HepG2 (cell line): ENCODE measurements around the gene TNP2. TPM values are rescaled to one million over a fixed set of nuclear protein-coding genes. Genes with fewer than 3 reads are reported as not detected.

Experiments used
- DZIP1 ChIP-seq: sonication (generic); formaldehyde crosslinking; IDR thresholded peaks from 2 replicates; pipeline ENCODE4 v1.5.0; 2020; ENCODE audit warnings: mild to moderate bottlenecking, missing genetic modification reagents
- FOXP4 ChIP-seq: sonication (generic); formaldehyde crosslinking; IDR thresholded peaks from 2 replicates; pipeline ENCODE4 v1.4.0; 2020; ENCODE audit warnings: missing genetic modification reagents
- JARID2 ChIP-seq: sonication (generic); formaldehyde crosslinking; IDR thresholded peaks from 2 replicates; pipeline ENCODE4 v1.8.1; 2023; ENCODE audit warnings: missing genetic modification reagents, inconsistent platforms; ENCODE audit not compliant: insufficient replicate concordance
- JDP2 ChIP-seq: sonication (generic); formaldehyde crosslinking; IDR thresholded peaks from 2 replicates; pipeline ENCODE4 v1.8.1; 2022; ENCODE audit warnings: missing genetic modification reagents, borderline replicate concordance
- MBNL3 ChIP-seq: fragments of 250-450 bp; sonication (Bioruptor Pico); conservative IDR thresholded peaks from 2 replicates; pipeline ENCODE4 v1.8.0; 2022; ENCODE audit warnings: mild to moderate bottlenecking, inconsistent platforms
- MIER2 ChIP-seq: IDR thresholded peaks from 2 replicates; pipeline ENCODE4 v1.6.1; 2016; ENCODE audit warnings: missing biosample characterization, missing genetic modification reagents
- PATZ1 ChIP-seq: sonication (generic); formaldehyde crosslinking; IDR thresholded peaks from 2 replicates; pipeline ENCODE4 v1.4.0; 2020; ENCODE audit warnings: missing genetic modification reagents
- RARA ChIP-seq: IDR thresholded peaks from 2 replicates; pipeline ENCODE4 v1.6.1; 2016; ENCODE audit warnings: missing genetic modification reagents, missing compliant biosample characterization
- SIN3B ChIP-seq: fragments of 150-350 bp; IDR thresholded peaks from 2 replicates; pipeline ENCODE4 v1.6.1; 2014; ENCODE audit warnings: low read length
- ZBTB7A ChIP-seq: sonication (generic); formaldehyde crosslinking; IDR thresholded peaks from 2 replicates; pipeline ENCODE4 v1.8.0; 2022; ENCODE audit warnings: mild to moderate bottlenecking, missing genetic modification reagents
- ZBTB7B ChIP-seq: sonication (generic); formaldehyde crosslinking; IDR thresholded peaks from 2 replicates; pipeline ENCODE4 v1.4.0; 2020; ENCODE audit warnings: missing genetic modification reagents
- ZFP36L1 ChIP-seq: sonication (generic); formaldehyde crosslinking; IDR thresholded peaks from 2 replicates; pipeline ENCODE4 v1.8.0; 2022; ENCODE audit warnings: mild to moderate bottlenecking, missing genetic modification reagents, moderate library complexity
- ZNF878 ChIP-seq: sonication (generic); formaldehyde crosslinking; IDR thresholded peaks from 2 replicates; pipeline ENCODE4 v1.8.1; 2023; ENCODE audit warnings: mild to moderate bottlenecking, missing genetic modification reagents, moderate library complexity
- polyA plus RNA-seq, 8 experiments: library from polyadenylated mRNA; depleted of rRNA in 3 of 8; stranded (reverse) in 7 of 8; unstranded in 1 of 8; fragments of >200 nt; fragmentation: Illumina TruSeq in 4 of 8; extraction: Trizol in 4 of 8; gene quantifications; 2 replicates each; pipeline versions ENCODE4 v1.2.1 to v1.2.3, GENCODE V29; 2011 to 2016; ENCODE audit warnings: low read depth in 4 of 8, missing spikeins in 1 of 8, mixed read lengths in 1 of 8; ENCODE audit not compliant: insufficient read depth in 1 of 8
- total RNA-seq, 5 experiments: library from RNA; depleted of rRNA; stranded (reverse); fragments of >200 nt; fragmentation: Illumina TruSeq; extraction: Trizol; gene quantifications; 2 replicates each; pipeline ENCODE4 v1.2.3, GENCODE V29; 2016; ENCODE audit warnings: low read depth in 1 of 5
- TF ChIP-seq, protein P1 (sequence below): sonication (generic); formaldehyde crosslinking; IDR thresholded peaks from 2 replicates; pipeline ENCODE4 v1.5.1; 2020; ENCODE audit warnings: mild to moderate bottlenecking, missing genetic modification reagents, borderline replicate concordance
- TF ChIP-seq, protein P2 (sequence below): sonication (generic); formaldehyde crosslinking; IDR thresholded peaks from 2 replicates; pipeline ENCODE4 v1.5.1; 2020; ENCODE audit warnings: mild to moderate bottlenecking, missing genetic modification reagents, moderate library complexity

The TNP2 gene
- total and polyA plus RNA-seq, 2 of the 13 experiments (the other 11 are each of a cell fraction or from before 2014, with no cell fraction given) = not detected

DNA sequence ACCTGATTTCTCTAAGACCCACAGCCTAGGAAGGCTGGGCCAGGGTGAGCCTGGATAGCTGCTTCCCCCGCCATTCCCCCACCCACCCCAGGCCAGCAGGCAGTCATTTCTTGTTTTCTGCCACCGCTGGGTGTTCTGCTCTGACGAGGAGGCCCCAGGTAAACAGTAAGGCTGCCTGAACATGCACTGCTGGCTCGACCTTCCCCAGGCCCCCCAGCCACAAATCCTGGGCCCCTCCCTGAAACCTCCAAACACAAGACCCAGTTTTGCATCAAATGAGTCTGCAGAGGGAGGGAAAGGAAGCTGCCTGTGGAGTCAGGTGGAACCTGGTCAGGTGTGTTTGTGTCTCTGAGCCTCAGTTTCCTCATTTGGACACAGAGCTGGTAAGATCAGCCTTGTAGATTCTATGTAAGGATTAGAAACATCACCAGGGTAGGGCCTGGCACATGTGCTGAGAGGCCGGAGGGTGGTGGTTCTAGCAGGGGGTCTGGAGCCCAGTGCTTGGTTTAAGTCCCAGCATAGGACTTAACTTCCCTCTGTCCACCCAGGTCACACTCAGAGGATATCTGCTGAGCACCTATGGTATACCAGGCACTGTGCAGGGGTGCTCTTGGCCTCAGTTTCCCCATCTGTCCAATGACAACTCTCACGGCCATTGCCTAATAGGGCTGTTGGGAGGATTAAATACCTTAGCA lies 30.9 kb upstream of the TNP2 start (continued):
- no peak for TF ChIP-seq MBNL3 (CRISPR knock-in tag)
- TF ChIP-seq ZFP36L1 (CRISPR knock-in tag) = no peak
- no peak for TF ChIP-seq ZNF878 (CRISPR knock-in tag)
- TF ChIP-seq JARID2 (CRISPR knock-in tag) = no peak
- TF ChIP-seq, protein P1, sequence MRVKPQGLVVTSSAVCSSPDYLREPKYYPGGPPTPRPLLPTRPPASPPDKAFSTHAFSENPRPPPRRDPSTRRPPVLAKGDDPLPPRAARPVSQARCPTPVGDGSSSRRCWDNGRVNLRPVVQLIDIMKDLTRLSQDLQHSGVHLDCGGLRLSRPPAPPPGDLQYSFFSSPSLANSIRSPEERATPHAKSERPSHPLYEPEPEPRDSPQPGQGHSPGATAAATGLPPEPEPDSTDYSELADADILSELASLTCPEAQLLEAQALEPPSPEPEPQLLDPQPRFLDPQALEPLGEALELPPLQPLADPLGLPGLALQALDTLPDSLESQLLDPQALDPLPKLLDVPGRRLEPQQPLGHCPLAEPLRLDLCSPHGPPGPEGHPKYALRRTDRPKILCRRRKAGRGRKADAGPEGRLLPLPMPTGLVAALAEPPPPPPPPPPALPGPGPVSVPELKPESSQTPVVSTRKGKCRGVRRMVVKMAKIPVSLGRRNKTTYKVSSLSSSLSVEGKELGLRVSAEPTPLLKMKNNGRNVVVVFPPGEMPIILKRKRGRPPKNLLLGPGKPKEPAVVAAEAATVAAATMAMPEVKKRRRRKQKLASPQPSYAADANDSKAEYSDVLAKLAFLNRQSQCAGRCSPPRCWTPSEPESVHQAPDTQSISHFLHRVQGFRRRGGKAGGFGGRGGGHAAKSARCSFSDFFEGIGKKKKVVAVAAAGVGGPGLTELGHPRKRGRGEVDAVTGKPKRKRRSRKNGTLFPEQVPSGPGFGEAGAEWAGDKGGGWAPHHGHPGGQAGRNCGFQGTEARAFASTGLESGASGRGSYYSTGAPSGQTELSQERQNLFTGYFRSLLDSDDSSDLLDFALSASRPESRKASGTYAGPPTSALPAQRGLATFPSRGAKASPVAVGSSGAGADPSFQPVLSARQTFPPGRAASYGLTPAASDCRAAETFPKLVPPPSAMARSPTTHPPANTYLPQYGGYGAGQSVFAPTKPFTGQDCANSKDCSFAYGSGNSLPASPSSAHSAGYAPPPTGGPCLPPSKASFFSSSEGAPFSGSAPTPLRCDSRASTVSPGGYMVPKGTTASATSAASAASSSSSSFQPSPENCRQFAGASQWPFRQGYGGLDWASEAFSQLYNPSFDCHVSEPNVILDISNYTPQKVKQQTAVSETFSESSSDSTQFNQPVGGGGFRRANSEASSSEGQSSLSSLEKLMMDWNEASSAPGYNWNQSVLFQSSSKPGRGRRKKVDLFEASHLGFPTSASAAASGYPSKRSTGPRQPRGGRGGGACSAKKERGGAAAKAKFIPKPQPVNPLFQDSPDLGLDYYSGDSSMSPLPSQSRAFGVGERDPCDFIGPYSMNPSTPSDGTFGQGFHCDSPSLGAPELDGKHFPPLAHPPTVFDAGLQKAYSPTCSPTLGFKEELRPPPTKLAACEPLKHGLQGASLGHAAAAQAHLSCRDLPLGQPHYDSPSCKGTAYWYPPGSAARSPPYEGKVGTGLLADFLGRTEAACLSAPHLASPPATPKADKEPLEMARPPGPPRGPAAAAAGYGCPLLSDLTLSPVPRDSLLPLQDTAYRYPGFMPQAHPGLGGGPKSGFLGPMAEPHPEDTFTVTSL (CRISPR knock-in tag) = no peak
- TF ChIP-seq JDP2 (CRISPR knock-in tag) = no peak
- TF ChIP-seq, protein P2, sequence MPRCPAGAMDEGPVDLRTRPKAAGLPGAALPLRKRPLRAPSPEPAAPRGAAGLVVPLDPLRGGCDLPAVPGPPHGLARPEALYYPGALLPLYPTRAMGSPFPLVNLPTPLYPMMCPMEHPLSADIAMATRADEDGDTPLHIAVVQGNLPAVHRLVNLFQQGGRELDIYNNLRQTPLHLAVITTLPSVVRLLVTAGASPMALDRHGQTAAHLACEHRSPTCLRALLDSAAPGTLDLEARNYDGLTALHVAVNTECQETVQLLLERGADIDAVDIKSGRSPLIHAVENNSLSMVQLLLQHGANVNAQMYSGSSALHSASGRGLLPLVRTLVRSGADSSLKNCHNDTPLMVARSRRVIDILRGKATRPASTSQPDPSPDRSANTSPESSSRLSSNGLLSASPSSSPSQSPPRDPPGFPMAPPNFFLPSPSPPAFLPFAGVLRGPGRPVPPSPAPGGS (CRISPR knock-in tag) = 0 out of 2 replicates have a peak, but pooled peaks have one; percentile 15
- peak; percentile 19; the same call in 1 of the 2 replicates for TF ChIP-seq RARA (CRISPR knock-in tag)
- 0 out of 2 replicates have a peak, but pooled peaks have one; percentile 70 for TF ChIP-seq DZIP1 (CRISPR knock-in tag)
- no peak for TF ChIP-seq MIER2 (CRISPR knock-in tag)
- TF ChIP-seq PATZ1 (CRISPR knock-in tag) = peak; percentile 99
- 0 out of 2 replicates have a peak, but pooled peaks have one; percentile 15 for TF ChIP-seq ZBTB7A
- TF ChIP-seq ZBTB7B = 0 out of 2 replicates have a peak, but pooled peaks have one; percentile 2
- peak; percentile 57 for TF ChIP-seq FOXP4 (CRISPR knock-in tag)
- TF ChIP-seq SIN3B = no peak
